Heart right ventricle (tissue), 16 donors: Measurements from ENCODE around the gene SGCE. TPM values are rescaled to one million over a fixed set of nuclear protein-coding genes. Genes with fewer than 3 reads are reported as not detected.

Source experiments
- ATAC-seq, 8 donors: fragments of 200-7000 bp; cut with Tn5 transposase; one replicate each; pipeline ENCODE4 v1.9.1; 2020; ENCODE audit warnings: mild to moderate bottlenecking in 8 of 8, moderate library complexity in 8 of 8, moderate number of reproducible peaks in 1 of 8
- DNase-seq, 2 donors: peaks; one replicate each; pipeline ENCODE4 v3.0.0-alpha.2; 2020
- H3K27ac ChIP-seq, 10 donors: fragments of 200-600 bp; sonication (generic) in 2 of 10; one replicate each; pipeline versions ENCODE4 v1.5.0 to v1.8.0; 2020 to 2022; ENCODE audit warnings: mild to moderate bottlenecking in 3 of 10
- H3K27me3 ChIP-seq, 7 donors: fragments of 200-600 bp; one replicate each; pipeline ENCODE4 v1.8.0; 2021 to 2022; ENCODE audit warnings: mild to moderate bottlenecking in 2 of 7
- H3K36me3 ChIP-seq, 9 donors: fragments of 200-600 bp; sonication (generic) in 1 of 9; one replicate each; pipeline versions ENCODE4 v1.5.0 to v1.8.0; 2020 to 2022; ENCODE audit warnings: mild to moderate bottlenecking in 2 of 9
- H3K4me1 ChIP-seq, 9 donors: fragments of 200-600 bp; sonication (generic) in 1 of 9; one replicate each; pipeline versions ENCODE4 v1.5.0 to v1.8.0; 2020 to 2022; ENCODE audit warnings: mild to moderate bottlenecking in 4 of 9
- H3K4me3 ChIP-seq, 10 donors: fragments of 200-600 bp; sonication (generic) in 2 of 10; one replicate each; pipeline versions ENCODE4 v1.5.0 to v1.8.0; 2020 to 2022; ENCODE audit warnings: mild to moderate bottlenecking in 7 of 10, moderate library complexity in 2 of 10
- H3K9me3 ChIP-seq, 11 donors: fragments of 200-600 bp in 10 of 11; sonication (generic) in 2 of 11; one replicate each; pipeline versions ENCODE4 v1.5.0 to v1.8.0; 2013 to 2022; ENCODE audit warnings: mild to moderate bottlenecking in 2 of 11, control low read depth in 1 of 11, moderate library complexity in 1 of 11
- CTCF ChIP-seq, 9 donors: fragments of 200-600 bp; sonication (generic) in 2 of 9; IDR thresholded peaks; one replicate each; pipeline versions ENCODE4 v1.5.0 to v1.8.0; 2021 to 2022; ENCODE audit warnings: antibody characterized with exemption in 9 of 9, mild to moderate bottlenecking in 5 of 9, moderate library complexity in 1 of 9
- WGBS, 2 donors: extraction: QIAGEN DNeasy Blood & Tissue Kit; methylation state at CpG; one replicate each; pipeline ENCODE4 v1.1.7; 2013; ENCODE audit warnings: inconsistent platforms in 1 of 2; 5-methylcytosine and 5-hydroxymethylcytosine counted together
- intact Hi-C, 10 donors: fragments of 100-400 bp; cut with DNase I; formaldehyde crosslinking; loops; one replicate each; pipeline versions ENCODE4 v1.11.1 to v1.14.2; 2022
- polyA plus RNA-seq, 2 donors: library from polyadenylated mRNA; stranded (reverse); fragments of 200-250 nt; gene quantifications; one replicate each; pipeline ENCODE4 v1.2.3, GENCODE V29; 2013
- total RNA-seq, 10 donors: library from RNA; stranded (reverse); fragmentation: NEBNext Ultra II Directional in 3 of 10; extraction: Animal tissue kit (Norgen Biotek cat#: 25700) in 3 of 10; gene quantifications; one replicate each; pipeline versions ENCODE4 v1.2.1 to v1.2.4, GENCODE V29; 2021 to 2023
- donor health status: Arrhythmogenic right ventricular cardiomyopathy.
- donor health status: ischemic (EF 13 %, LVEDD 7.1; RV severe dilation, severe dysfunction).
- donor health status: healthy with polysubstance abuse.
- donor health status: DM: no; HTN: yes; CAD: no.
- donor health status: DM: no; HTN: no; CAD: no.
- donor health status: ischemic (EF 25% LVEDD 6.9; RV normal size, moderate dysfunction).
- donor health status: ischemic (EF 25% LVEDD 5.7; RV mildly dilated, moderate dysfunction).
- donor health status: healthy.
- donor health status: DM: yes; HTN: yes; CAD: no.
- donor health status: Ischemic cardiomyopathy.
- donor health status: ischemic (EF 35%, LVEDD 5.7; RV mildly dilated, moderate dysfunction).
- donor health status: nonischemic (EF 11% LVEDD 7.7; RV severe dilation, severe dysfunction).
- donor health status: DM: yes; HTN: yes; CAD: no.
- donor health status: PGD.
- donor health status: ischemic (EF 29% LVEDD 5.4; RV normal size, mild dysfunction).
- donor health status: nonischemic (EF 23%, LVEDD 6.1; RV moderate dilation, normal function).

The SGCE gene
- total and polyA plus RNA-seq, 12 donors, result 11.5 to 31.1 (median 21.2) TPM

- no peaks in the 10 kb centered on the region for H3K36me3 ChIP-seq
These were observed 7.2 kb downstream of the SGCE start for GRCh38 chr7:94648731-94649130.

DNA sequence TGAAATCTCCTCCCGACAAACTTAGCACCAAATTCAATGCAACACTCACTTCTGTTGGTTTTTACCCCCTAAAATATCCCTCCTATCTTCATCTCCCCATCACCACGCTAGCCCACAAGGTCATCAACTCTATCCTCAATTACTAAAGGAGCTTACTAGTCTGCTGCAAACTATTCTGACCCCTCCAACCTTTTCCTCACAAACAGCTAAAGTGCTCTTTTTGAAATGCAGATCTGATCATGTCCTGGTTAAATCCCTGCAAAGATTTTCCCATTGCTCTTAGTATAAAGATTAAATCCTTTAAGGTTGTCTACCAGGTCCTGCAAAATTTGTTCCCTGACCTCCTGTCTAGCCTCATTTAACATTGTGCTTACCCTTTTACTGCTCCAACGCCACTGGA lies 8.6 kb downstream of the SGCE start:
- intact Hi-C loops, result no loop called here
- H3K4me3 ChIP-seq, result no peak overlapping the region
- no peak for TF ChIP-seq CTCF (IDR thresholded peaks at IDR 0.05)
- DNase-seq (no peak), ATAC-seq (no peak)
- H3K9me3 ChIP-seq, result no peaks in the 10 kb centered on the region
- peaks cover 0 to 6% (median 0%) of the 10 kb centered on the region in 9 donors for H3K4me1 ChIP-seq
- H3K27ac ChIP-seq, result no peak overlapping the region
- no peaks in the 10 kb centered on the region for H3K36me3 ChIP-seq
- H3K27me3 ChIP-seq, result peaks cover 0 to 19% (median 4%) of the 10 kb centered on the region in 7 donors
- 81 to 84% methylated on average over 3 of the region's 3 CpGs for WGBS, 2 donors

More at GRCh38 chr7:94648731-94649130, 7.2 kb downstream of the SGCE start:
- no peak overlapping the region for H3K27ac ChIP-seq
- peaks cover 0 to 33% (median 5%) of the 10 kb centered on the region in 7 donors for H3K27me3 ChIP-seq
- peaks cover 0 to 6% (median 0%) of the 10 kb centered on the region in 9 donors for H3K4me1 ChIP-seq
- 80 to 88% methylated on average over 5 of the region's 5 CpGs for WGBS, 2 donors
- no peaks in the 10 kb centered on the region for H3K9me3 ChIP-seq
- ATAC-seq (no peak), DNase-seq (no peak)
- intact Hi-C loops, result no loop called here
- H3K4me3 ChIP-seq, result no peak overlapping the region
- no peak for TF ChIP-seq CTCF (IDR thresholded peaks at IDR 0.05)

- H3K27me3 ChIP-seq, result no peaks in the 10 kb centered on the region
- TF ChIP-seq CTCF (IDR thresholded peaks at IDR 0.05), result no peak
- WGBS, 2 donors, result 89 to 93% methylated on average over 3 of the region's 3 CpGs
- H3K36me3 ChIP-seq, result no peaks in the 10 kb centered on the region
- H3K4me1 ChIP-seq, result no peaks in the 10 kb centered on the region
- no peak overlapping the region for H3K27ac ChIP-seq
- H3K9me3 ChIP-seq, result no peaks in the 10 kb centered on the region
- ATAC-seq (no peak), DNase-seq (no peak)
- intact Hi-C loops, result no loop called here
- no peak overlapping the region for H3K4me3 ChIP-seq
These were observed 12.0 kb downstream of the SGCE start for GRCh38 chr7:94643771-94644545.

DNA sequence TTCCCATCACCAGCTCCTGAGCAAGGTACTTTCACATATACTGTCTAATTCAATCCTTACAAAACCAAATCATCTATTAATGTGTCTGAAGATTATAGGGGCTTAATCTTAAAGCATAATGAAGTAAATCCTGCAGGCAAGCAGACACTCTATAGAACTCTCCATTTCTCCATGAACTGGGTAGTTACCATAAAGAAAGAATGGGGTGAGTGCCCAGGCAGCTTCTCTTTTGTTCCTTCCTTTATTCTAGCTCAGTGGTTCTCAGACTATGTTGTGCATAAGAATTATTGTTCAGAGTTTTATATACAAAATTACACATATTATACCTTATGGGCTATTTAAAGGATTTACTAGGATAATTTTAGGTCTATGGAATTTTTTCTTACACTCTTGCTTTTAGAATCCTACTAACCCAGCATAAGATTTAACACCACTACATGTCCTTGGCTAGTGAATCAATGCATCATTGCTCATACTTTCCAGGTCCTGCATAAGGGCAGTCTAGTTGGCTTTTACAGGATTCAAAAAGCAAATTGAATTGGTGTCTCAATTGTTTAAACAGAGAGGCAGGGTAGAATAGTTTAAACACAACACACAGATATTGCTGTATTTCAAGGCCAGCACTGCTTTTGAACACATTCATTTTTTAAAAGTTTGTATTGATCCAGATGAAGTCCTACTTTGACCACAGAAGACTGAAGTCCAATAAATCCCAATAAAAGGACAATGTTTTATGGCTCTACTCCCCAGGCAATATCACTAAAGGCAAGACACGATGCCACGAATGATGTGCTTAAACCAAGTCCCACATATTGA lies 12.9 kb downstream of the SGCE start:
- DNase-seq (no peak), ATAC-seq (no peak)
- no peaks in the 10 kb centered on the region for H3K4me1 ChIP-seq
- no peak for TF ChIP-seq CTCF (IDR thresholded peaks at IDR 0.05)
- no peak overlapping the region for H3K4me3 ChIP-seq
- 89 to 98% methylated on average over 2 of the region's 2 CpGs for WGBS, 2 donors
- intact Hi-C loops, result no loop called here
- H3K9me3 ChIP-seq, result no peaks in the 10 kb centered on the region
- H3K36me3 ChIP-seq, result no peaks in the 10 kb centered on the region
- no peak overlapping the region for H3K27ac ChIP-seq
- H3K27me3 ChIP-seq, result no peaks in the 10 kb centered on the region
